Measurements from ENCODE around the gene KCNQ1. TPM values are rescaled to one million over a fixed set of nuclear protein-coding genes. Genes with fewer than 3 reads are reported as not detected.

KCNQ1 gene
- total RNA-seq, 1 experiment from 2014 or later: not detected

DNA sequence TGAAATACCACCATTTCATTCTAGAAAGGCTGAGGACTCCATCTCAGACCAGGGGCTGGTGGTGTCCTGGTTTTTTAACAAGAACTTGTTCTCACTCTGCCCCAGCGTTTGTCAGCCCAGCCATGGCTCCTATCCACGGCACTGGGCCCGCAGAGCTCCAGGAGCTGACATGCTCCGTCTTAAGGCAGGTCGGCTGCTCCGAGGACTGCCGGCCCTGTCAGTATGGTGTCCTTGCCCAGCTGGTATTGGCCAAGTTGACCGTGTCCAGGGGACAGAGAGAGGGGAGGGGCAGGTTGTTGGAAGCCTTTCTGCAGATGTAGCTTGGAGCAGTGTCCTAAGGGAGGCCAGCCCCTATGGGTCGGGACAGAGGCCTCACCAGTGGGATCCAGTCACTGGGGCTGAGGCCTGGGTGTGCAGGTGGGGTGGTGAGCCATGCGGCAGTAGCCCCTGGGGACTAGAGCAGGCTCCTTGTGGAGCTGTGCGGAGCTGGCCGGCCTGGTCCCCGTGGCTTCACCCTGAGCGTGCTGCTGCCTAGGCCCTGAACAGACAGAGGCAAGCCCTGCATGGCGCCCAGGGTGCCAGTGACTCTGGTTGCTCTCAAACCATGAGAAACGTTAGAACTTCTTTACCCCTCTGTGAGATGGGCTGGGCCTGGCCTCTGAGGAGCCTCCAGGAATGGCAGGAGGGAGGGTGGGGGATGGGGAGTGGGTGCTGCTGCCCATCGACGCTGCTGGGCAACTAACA lies 294.9 kb downstream of the KCNQ1 start:
- no peak for DNase-seq
- H3K27ac ChIP-seq: no peak overlapping the region
- H3K9me3 ChIP-seq (replicated peaks): no peaks in the 10 kb centered on the region
- peaks cover 5% of the 10 kb centered on the region for H3K4me1 ChIP-seq
- no peak overlapping the region for H3K4me3 ChIP-seq
- H3K27me3 ChIP-seq: 0 out of 2 replicates have a peak, but pooled peaks cover 4% of the 10 kb centered on the region
- no peaks in the 10 kb centered on the region for H3K36me3 ChIP-seq

GRCh38 chr11:2740275-2740940 lies 295.6 kb downstream of the KCNQ1 start:
- no peak for DNase-seq
- Histone ChIP-seq H3K27ac (no peak overlapping the region), H3K9me3 (replicated peaks) (no peaks in the 10 kb centered on the region), H3K4me3 (no peak overlapping the region), H3K4me1 (peaks cover 5% of the 10 kb centered on the region), H3K36me3 (no peaks in the 10 kb centered on the region), H3K27me3 (0 out of 2 replicates have a peak, but pooled peaks cover 4% of the 10 kb centered on the region)

GRCh38 chr11:2741006-2741376 lies 296.2 kb downstream of the KCNQ1 start:
- no peak overlapping the region for H3K4me3 ChIP-seq
- no peaks in the 10 kb centered on the region for H3K9me3 ChIP-seq (replicated peaks)
- peaks cover 5% of the 10 kb centered on the region for H3K4me1 ChIP-seq
- no peak for DNase-seq
- no peak overlapping the region for H3K27ac ChIP-seq
- H3K36me3 ChIP-seq: no peaks in the 10 kb centered on the region
- H3K27me3 ChIP-seq: 0 out of 2 replicates have a peak, but pooled peaks cover 4% of the 10 kb centered on the region

DNA sequence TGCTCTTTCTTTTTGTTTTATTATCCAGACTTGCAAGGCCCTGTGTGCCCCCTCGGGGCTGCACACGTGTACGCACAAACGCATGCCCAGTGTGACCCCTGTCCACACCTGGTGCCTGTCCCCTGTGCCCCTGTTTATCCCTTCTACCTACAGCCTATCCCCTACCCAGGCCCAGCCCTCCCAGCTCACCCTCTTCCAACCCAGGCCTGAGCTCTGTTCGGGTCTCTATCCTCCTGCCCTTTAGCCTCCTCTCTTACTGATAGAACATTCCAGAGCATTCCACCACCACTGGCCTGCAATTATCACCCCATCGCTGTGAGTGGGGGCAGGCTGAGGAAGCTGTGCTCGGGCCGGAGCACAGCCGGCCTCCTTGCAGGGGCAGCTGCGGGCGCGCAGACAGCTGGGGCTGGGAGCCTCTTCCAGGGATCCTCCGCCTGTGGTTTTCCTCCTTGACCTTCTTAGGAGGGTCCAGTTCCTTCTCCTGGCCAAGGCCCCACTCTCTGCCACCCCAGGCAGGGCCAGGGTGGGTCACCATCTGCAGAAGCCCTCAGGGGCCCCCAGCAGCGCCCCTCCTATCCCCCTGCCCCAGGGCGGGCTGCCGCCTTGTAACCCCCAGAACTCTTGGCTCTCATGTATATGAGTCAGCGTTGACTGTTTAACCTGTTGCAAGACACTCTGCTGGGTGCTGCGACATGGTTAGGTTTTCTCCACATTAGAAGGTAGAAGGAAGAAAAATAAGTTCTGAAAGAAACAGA lies 296.7 kb downstream of the KCNQ1 start:
- Histone ChIP-seq H3K27me3 (0 out of 2 replicates have a peak, but pooled peaks cover 4% of the 10 kb centered on the region), H3K36me3 (no peaks in the 10 kb centered on the region), H3K9me3 (replicated peaks) (no peaks in the 10 kb centered on the region), H3K4me3 (no peak overlapping the region), H3K4me1 (peaks cover 5% of the 10 kb centered on the region), H3K27ac (no peak overlapping the region)
- peak; percentile 35 to 38 for DNase-seq

GRCh38 chr11:2742201-2742600 lies 297.4 kb downstream of the KCNQ1 start:
- H3K36me3 ChIP-seq: no peaks in the 10 kb centered on the region

GRCh38 chr11:2742611-2743426 lies 298.0 kb downstream of the KCNQ1 start:
- Histone ChIP-seq H3K27me3 (0 out of 2 replicates have a peak, but pooled peaks cover 4% of the 10 kb centered on the region), H3K36me3 (no peaks in the 10 kb centered on the region), H3K4me1 (peaks cover 5% of the 10 kb centered on the region), H3K27ac (no peak overlapping the region), H3K4me3 (no peak overlapping the region), H3K9me3 (replicated peaks) (no peaks in the 10 kb centered on the region)
- no peak for DNase-seq

More at GRCh38 chr11:2742201-2742600, 297.4 kb downstream of the KCNQ1 start:
- Histone ChIP-seq H3K27me3 (0 out of 2 replicates have a peak, but pooled peaks cover 4% of the 10 kb centered on the region), H3K4me1 (peaks cover 5% of the 10 kb centered on the region), H3K27ac (no peak overlapping the region), H3K4me3 (no peak overlapping the region), H3K9me3 (replicated peaks) (no peaks in the 10 kb centered on the region)
- no peak for DNase-seq

DNA sequence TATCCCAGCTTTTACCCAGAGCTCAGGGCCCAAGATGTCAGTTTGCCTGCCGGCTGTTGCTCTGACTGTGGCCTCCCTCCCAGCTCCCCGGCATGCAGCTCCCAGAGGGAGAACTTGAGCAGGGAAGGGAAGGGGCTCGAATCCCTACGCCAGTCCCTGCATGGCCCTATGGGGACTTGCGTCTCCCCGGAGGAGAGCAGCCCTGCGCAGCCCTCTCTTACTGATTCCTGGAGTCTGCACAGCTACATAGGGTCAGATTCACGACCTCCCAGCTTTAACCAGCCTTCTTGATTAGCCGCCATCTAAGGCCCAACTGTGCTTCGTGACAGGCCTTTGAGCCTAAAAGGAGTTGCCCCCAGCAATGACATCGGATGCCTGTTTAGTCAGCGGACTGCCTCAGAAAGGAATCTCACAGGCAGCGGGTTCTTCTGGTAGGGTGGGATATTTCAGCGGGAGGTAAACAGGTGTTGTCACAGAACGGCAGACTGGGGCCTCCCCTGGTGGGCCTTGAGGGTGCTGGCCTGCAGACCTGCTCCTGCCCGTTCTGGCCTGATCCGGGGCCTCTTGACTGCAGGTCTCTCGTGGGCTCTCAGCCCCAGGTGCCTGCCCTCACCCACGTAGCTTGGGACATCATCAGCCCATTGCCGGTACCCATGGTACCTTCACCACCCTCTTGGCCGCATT lies 298.8 kb downstream of the KCNQ1 start:
- H3K4me1 ChIP-seq: peaks cover 5% of the 10 kb centered on the region
- H3K4me3 ChIP-seq: no peak overlapping the region
- peak in 1 of 2 experiments; percentile 31 for DNase-seq

DNA sequence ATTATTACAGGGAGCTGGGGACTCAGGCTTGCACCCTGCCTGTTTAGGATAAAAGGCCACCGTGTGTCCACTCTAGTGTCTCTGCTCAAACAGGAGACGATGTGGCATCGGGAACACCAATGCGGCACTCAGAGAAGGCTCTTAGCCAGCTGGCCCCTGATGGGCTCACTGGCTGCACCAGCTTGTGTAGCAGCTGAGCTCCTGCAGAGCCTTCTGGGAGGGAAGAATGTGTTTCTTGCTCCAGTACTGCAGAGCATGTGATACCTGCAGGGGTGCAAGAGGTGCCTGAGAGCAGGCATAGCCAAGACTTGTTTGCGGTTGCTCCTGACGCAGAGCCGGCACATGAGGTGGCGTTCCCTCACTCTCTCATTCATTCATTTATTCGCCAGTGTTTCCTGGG lies 299.4 kb downstream of the KCNQ1 start:
- Histone ChIP-seq H3K4me3 (no peak overlapping the region), H3K4me1 (peaks cover 5% of the 10 kb centered on the region), H3K27me3 (0 out of 2 replicates have a peak, but pooled peaks cover 4% of the 10 kb centered on the region), H3K27ac (no peak overlapping the region), H3K36me3 (no peaks in the 10 kb centered on the region), H3K9me3 (replicated peaks) (no peaks in the 10 kb centered on the region)
- DNase-seq: no peak

More for the DNA sequence above, 298.8 kb downstream of the KCNQ1 start:
- no peak overlapping the region for H3K27ac ChIP-seq
- H3K36me3 ChIP-seq: no peaks in the 10 kb centered on the region
- no peaks in the 10 kb centered on the region for H3K9me3 ChIP-seq (replicated peaks)
- 0 out of 2 replicates have a peak, but pooled peaks cover 4% of the 10 kb centered on the region for H3K27me3 ChIP-seq

GRCh38 chr11:2745511-2745910 lies 300.7 kb downstream of the KCNQ1 start:
- Histone ChIP-seq H3K9me3 (replicated peaks) (no peaks in the 10 kb centered on the region), H3K27ac (no peak overlapping the region), H3K36me3 (no peaks in the 10 kb centered on the region), H3K4me3 (no peak overlapping the region), H3K27me3 (0 out of 2 replicates have a peak, but pooled peaks cover 4% of the 10 kb centered on the region), H3K4me1 (peaks cover 9% of the 10 kb centered on the region)
- DNase-seq: no peak

DNA sequence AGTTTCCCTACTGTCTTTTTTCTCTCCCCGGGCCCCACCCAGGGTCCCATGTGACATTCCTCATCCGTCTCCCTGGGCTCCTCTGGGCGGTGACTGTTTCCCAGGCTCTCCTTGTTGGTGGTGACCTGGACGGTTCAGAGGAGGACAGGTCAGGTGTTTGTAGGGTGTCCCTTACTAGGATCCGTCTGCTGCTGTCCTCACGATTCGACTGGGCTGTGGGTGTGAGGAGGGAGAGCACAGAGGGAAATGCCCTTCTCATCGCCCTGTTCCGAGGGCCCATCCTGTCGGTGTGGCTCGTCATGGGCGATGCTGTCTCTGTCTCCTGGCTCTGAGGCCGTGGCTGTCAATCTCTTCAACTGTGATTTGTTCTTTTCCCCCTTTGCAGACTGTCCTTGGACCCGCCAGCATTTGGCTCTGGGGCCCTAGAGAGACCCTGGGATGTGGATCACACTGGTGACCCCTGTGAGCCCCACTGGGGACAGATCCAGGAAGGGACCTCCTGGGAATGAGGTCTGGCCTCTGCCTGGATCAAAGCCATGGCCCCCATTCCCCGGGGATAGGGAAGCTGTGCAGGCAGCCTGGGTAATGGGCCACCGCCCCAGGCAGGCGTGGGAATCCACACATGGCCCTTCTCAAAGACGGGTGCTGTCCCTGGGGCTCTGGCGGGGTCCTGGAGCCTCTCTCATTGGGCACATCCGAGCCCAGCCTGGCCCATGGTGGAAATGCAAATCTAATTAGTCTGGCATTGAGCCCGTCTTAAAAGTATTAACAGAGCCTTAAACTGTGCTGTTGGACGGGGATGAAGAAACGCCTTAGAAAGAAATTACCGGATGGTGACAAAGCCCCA lies 301.8 kb downstream of the KCNQ1 start:
- H3K4me3 ChIP-seq: no peak overlapping the region
- no peaks in the 10 kb centered on the region for H3K36me3 ChIP-seq
- H3K27ac ChIP-seq: no peak overlapping the region
- DNase-seq: no peak
- H3K4me1 ChIP-seq: peaks cover 13% of the 10 kb centered on the region
- H3K9me3 ChIP-seq (replicated peaks): no peaks in the 10 kb centered on the region
- H3K27me3 ChIP-seq: 0 out of 2 replicates have a peak, but pooled peaks cover 4% of the 10 kb centered on the region

- H3K4me3 ChIP-seq: no peak overlapping the region
- H3K27ac ChIP-seq: no peak overlapping the region
- H3K36me3 ChIP-seq: no peaks in the 10 kb centered on the region
- H3K4me1 ChIP-seq: peaks cover 8% of the 10 kb centered on the region
- H3K9me3 ChIP-seq (replicated peaks): no peaks in the 10 kb centered on the region
- 0 out of 2 replicates have a peak, but pooled peaks cover 1% of the 10 kb centered on the region for H3K27me3 ChIP-seq
- DNase-seq: no peak
Measured at GRCh38 chr11:2747248-2748027, 302.6 kb downstream of the KCNQ1 start.

- Histone ChIP-seq H3K27ac (no peak overlapping the region), H3K27me3 (no peaks in the 10 kb centered on the region), H3K36me3 (no peaks in the 10 kb centered on the region), H3K9me3 (replicated peaks) (no peaks in the 10 kb centered on the region), H3K4me3 (no peak overlapping the region), H3K4me1 (peaks cover 8% of the 10 kb centered on the region)
- no peak for DNase-seq
Measured at GRCh38 chr11:2748061-2748813, 303.4 kb downstream of the KCNQ1 start.
